GM11168 (cell line): ENCODE data around the gene CADM4.
"Not testable (repeated sequence)": the region's sequence is repeated elsewhere in the genome, so short reads cannot be mapped to it uniquely, and the experiment has no call there.

Source experiments
- in situ Hi-C: fragments of 300-500 bp; cut with MboI; formaldehyde crosslinking; loops from one replicate; pipeline ENCODE4 v1.12.0; 2022; ENCODE audit warnings: low sequenced_read_pairs; ENCODE audit not compliant: unreplicated experiment

CADM4 gene

GRCh38 chr19:43592800-43593350 lies 46.8 kb downstream of the CADM4 start:
- in situ Hi-C loops, result no loop called here

GRCh38 chr19:43591904-43592772 lies 47.5 kb downstream of the CADM4 start:
- in situ Hi-C loops, result no loop called here

GRCh38 chr19:43589678-43590077 lies 50.0 kb downstream of the CADM4 start:
- in situ Hi-C loops, result no loop called here

- in situ Hi-C loops, result no loop called here
Observed at GRCh38 chr19:43589277-43589676, 50.4 kb downstream of the CADM4 start.

- in situ Hi-C loops, result not testable (repeated sequence)
Observed at GRCh38 chr19:43587029-43587428, 52.6 kb downstream of the CADM4 start.

GRCh38 chr19:43586346-43586745 lies 53.3 kb downstream of the CADM4 start:
- in situ Hi-C loops, result no loop called here

- in situ Hi-C loops, result no loop called here
Observed at GRCh38 chr19:43584484-43584883, 55.2 kb downstream of the CADM4 start.

GRCh38 chr19:43582495-43582894 lies 57.2 kb downstream of the CADM4 start:
- in situ Hi-C loops, result no loop called here

GRCh38 chr19:43581467-43581866 lies 58.2 kb downstream of the CADM4 start:
- in situ Hi-C loops, result no loop called here

GRCh38 chr19:43578787-43579186 lies 60.9 kb downstream of the CADM4 start:
- in situ Hi-C loops, result no loop called here

- in situ Hi-C loops, result no loop called here
Observed at GRCh38 chr19:43575955-43576878, 63.4 kb downstream of the CADM4 start.

GRCh38 chr19:43575156-43575950 lies 64.3 kb downstream of the CADM4 start, which contains the start of the genes PINLYP and XRCC1:
Gene PINLYP, plus strand, starts transcription at chr19:43575801. Its CDS starts 1,391 bp downstream, at chr19:43577192.
Gene XRCC1, minus strand, starts transcription at chr19:43575527. Its CDS starts 69 bp downstream, at chr19:43575458.
- in situ Hi-C loops, result no loop called here

GRCh38 chr19:43574424-43575155 lies 65.1 kb downstream of the CADM4 start:
- in situ Hi-C loops, result no loop called here
